ENCODE data around the gene RBMS1. TPM values are rescaled to one million over a fixed set of nuclear protein-coding genes. Genes with fewer than 3 reads are reported as not detected.

The RBMS1 gene
- total RNA-seq, 1 donor, result 111 TPM

DNA sequence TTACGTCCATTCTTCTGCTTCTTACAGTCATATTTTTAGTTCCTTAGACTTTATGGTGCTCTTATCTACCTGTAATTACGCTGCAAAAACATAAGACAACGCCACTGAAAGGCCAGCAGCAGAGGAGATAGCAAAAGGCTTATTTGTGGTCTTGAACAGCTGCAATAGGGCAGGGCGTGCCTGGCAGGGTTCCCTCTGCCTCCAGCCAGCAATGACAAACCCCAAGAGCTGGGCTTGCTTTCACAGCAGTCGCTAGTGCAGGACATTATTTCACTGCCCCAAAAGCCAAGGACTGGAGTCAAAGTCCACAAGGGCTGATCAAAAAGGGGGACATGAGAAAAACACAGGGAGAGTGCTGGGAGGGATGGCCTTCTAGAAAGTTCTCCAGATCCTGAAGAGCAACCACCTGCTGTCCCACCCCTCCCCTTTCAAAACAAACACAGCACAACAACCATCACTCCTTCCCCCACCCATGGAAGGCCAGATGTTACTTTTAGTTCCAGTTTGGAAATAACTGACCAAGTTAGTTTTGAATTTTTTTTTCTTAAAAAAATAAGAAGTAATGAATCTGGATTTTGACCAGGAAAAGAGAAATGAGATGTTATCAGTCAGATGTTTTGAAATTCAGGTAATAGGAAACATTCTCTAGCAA lies 127.8 kb downstream of the RBMS1 start:
- H3K27me3 ChIP-seq (ENCODE audit: insufficient read depth, low read length), result no peaks in the 10 kb centered on the region
- H3K27ac ChIP-seq (ENCODE audit: low read depth, low read length), result peak overlapping the region; percentile 1
- peaks cover 95% of the 10 kb centered on the region for H3K79me2 ChIP-seq (ENCODE audit: insufficient read depth, low read length)
- no peak for TF ChIP-seq CTCF (IDR thresholded peaks at IDR 0.05; ENCODE audit: extremely low read depth, low read depth, low read length)
- H3K4me1 ChIP-seq (ENCODE audit: insufficient read depth, low read length), result peaks cover 52% of the 10 kb centered on the region
- DNase-seq (ENCODE audit: insufficient read length, low spot score, missing footprints), result no peak
- H3K36me3 ChIP-seq (ENCODE audit: insufficient read depth, low read length), result peaks cover 18% of the 10 kb centered on the region
- H4K20me1 ChIP-seq (ENCODE audit: insufficient read depth, low read length), result peaks cover 3% of the 10 kb centered on the region
- no peak overlapping the region for H2AFZ ChIP-seq (ENCODE audit: low read length)
- no peak overlapping the region for H3K4me3 ChIP-seq (ENCODE audit: insufficient read depth, low read length)
- no peak overlapping the region for H3K4me2 ChIP-seq (ENCODE audit: insufficient read depth, low read length)
- no peaks in the 10 kb centered on the region for H3K9me3 ChIP-seq (ENCODE audit: low read depth, low read length)

DNA sequence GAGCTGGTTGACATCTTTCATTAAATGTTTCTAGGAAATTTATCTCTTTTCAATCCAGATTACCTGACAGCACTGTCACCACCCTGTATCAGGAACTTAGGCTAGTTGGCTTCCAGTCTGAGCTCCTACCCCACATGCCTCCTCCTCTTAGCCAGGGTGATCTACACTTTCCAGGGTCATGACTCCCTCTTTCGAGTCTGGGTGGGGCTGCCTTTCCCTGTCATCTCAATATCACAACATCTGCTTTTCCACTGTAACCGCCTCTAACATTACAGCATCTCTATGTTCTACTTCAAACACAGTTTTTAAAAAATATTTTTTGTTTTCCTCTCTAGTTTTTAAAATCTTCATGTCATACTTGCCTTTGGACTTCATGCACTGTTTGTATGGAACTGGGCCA lies 129.2 kb downstream of the RBMS1 start:
- peak overlapping the region; percentile 46 for H3K27ac ChIP-seq (ENCODE audit: low read depth, low read length)
- TF ChIP-seq CTCF (IDR thresholded peaks at IDR 0.05; ENCODE audit: extremely low read depth, low read depth, low read length), result no peak

DNA sequence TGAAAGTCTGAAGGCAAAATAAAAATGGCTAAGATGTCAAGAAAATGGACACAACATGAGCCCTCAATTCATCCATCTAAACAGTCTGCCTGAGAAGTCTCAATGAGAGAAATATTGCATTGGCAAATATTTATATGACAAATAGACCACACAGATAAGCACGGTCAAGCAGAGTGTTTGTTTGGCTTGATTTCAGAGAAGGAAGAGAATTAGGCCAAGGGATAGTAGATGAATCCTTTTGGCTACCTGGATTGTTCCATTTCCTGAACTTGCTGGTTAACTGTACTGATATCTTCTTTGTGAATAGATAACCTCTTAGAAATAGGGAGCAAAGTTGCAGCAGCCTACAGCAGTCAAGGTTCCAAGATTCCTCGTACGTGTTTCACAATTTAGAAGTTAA lies 129.6 kb downstream of the RBMS1 start:
- Histone ChIP-seq H4K20me1 (ENCODE audit: insufficient read depth, low read length) (peaks cover 3% of the 10 kb centered on the region), H3K9me3 (ENCODE audit: low read depth, low read length) (no peaks in the 10 kb centered on the region), H3K36me3 (ENCODE audit: insufficient read depth, low read length) (peaks cover 18% of the 10 kb centered on the region), H2AFZ (ENCODE audit: low read length) (no peak overlapping the region), H3K27ac (ENCODE audit: low read depth, low read length) (peak overlapping the region; percentile 46), H3K79me2 (ENCODE audit: insufficient read depth, low read length) (peaks cover 95% of the 10 kb centered on the region), H3K4me1 (ENCODE audit: insufficient read depth, low read length) (peaks cover 45% of the 10 kb centered on the region), H3K27me3 (ENCODE audit: insufficient read depth, low read length) (no peaks in the 10 kb centered on the region), H3K4me2 (ENCODE audit: insufficient read depth, low read length) (no peak overlapping the region), H3K4me3 (ENCODE audit: insufficient read depth, low read length) (no peak overlapping the region)
- TF ChIP-seq CTCF (IDR thresholded peaks at IDR 0.05; ENCODE audit: extremely low read depth, low read depth, low read length), result no peak
- no peak for DNase-seq (ENCODE audit: insufficient read length, low spot score, missing footprints)

More for the DNA sequence above, 129.2 kb downstream of the RBMS1 start:
- no peak for DNase-seq (ENCODE audit: insufficient read length, low spot score, missing footprints)
- Histone ChIP-seq H3K27me3 (ENCODE audit: insufficient read depth, low read length) (no peaks in the 10 kb centered on the region), H3K4me3 (ENCODE audit: insufficient read depth, low read length) (no peak overlapping the region), H3K4me1 (ENCODE audit: insufficient read depth, low read length) (peaks cover 45% of the 10 kb centered on the region), H3K4me2 (ENCODE audit: insufficient read depth, low read length) (no peak overlapping the region), H4K20me1 (ENCODE audit: insufficient read depth, low read length) (peaks cover 3% of the 10 kb centered on the region), H3K36me3 (ENCODE audit: insufficient read depth, low read length) (peaks cover 18% of the 10 kb centered on the region), H3K79me2 (ENCODE audit: insufficient read depth, low read length) (peaks cover 95% of the 10 kb centered on the region), H3K9me3 (ENCODE audit: low read depth, low read length) (no peaks in the 10 kb centered on the region), H2AFZ (ENCODE audit: low read length) (no peak overlapping the region)

DNA sequence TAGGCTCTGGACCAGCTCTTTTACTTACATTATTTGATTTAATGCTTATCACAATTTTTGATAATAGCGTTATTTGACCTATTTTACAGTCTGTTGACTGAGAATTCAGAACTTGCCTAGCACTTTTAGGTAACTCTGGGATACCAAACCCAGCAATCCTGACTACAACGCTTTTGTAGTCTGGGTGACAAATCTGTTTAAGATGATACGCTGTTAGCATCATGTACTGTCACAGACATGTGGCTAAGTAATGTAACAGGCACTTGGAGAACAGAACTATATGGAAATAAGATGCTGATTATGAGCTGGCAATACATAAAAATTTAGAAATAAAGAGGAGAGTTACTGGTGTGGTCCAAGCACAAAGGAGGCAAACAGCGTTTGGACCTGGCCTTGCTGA lies 130.6 kb downstream of the RBMS1 start:
- Histone ChIP-seq H3K79me2 (ENCODE audit: insufficient read depth, low read length) (peaks cover 92% of the 10 kb centered on the region), H3K4me1 (ENCODE audit: insufficient read depth, low read length) (peaks cover 44% of the 10 kb centered on the region), H3K36me3 (ENCODE audit: insufficient read depth, low read length) (peaks cover 18% of the 10 kb centered on the region), H3K27ac (ENCODE audit: low read depth, low read length) (peak overlapping the region; percentile 46), H3K4me2 (ENCODE audit: insufficient read depth, low read length) (no peak overlapping the region), H3K9me3 (ENCODE audit: low read depth, low read length) (no peaks in the 10 kb centered on the region), H4K20me1 (ENCODE audit: insufficient read depth, low read length) (peaks cover 8% of the 10 kb centered on the region), H3K4me3 (ENCODE audit: insufficient read depth, low read length) (no peak overlapping the region), H3K27me3 (ENCODE audit: insufficient read depth, low read length) (no peaks in the 10 kb centered on the region), H2AFZ (ENCODE audit: low read length) (no peak overlapping the region)
- TF ChIP-seq CTCF (IDR thresholded peaks at IDR 0.05; ENCODE audit: extremely low read depth, low read depth, low read length), result no peak
- no peak for DNase-seq (ENCODE audit: insufficient read length, low spot score, missing footprints)
